ENCODE measurements around the gene PHF21B. TPM values are rescaled to one million over a fixed set of nuclear protein-coding genes. Genes with fewer than 3 reads are reported as not detected.

PHF21B gene
- total RNA-seq, 1 experiment from 2014 or later, result 4.5 TPM

GRCh38 chr22:44998296-44998695 lies 11.5 kb downstream of the PHF21B start:
- intact Hi-C loops (cut with micrococcal nuclease; ENCODE audit: unreplicated experiment), result no loop called here
- in situ Hi-C loops (cut with HindIII; ENCODE audit: low pct_unique_long_range_greater_than_20kb, low sequenced_read_pairs), result no loop called here
- POLR2A ChIA-PET, result no interaction called here
- TF ChIP-seq CTCF (IDR thresholded peaks at IDR 0.05) (no peak), REST (IDR thresholded peaks at IDR 0.05; ENCODE audit: insufficient read depth in 1 of 2, low read depth in 2 of 2, low read length in 1 of 2) (no peak), POLR2AphosphoS5 (IDR thresholded peaks at IDR 0.05; ENCODE audit: low read depth, low read length) (no peak), TCF7L2 (IDR thresholded peaks at IDR 0.05; ENCODE audit: low read depth, low read length) (no peak), SIN3A (IDR thresholded peaks at IDR 0.05; ENCODE audit: borderline replicate concordance, insufficient read depth, low read depth, low read length) (no peak)
- Histone ChIP-seq H3K36me3 (ENCODE audit: control insufficient read depth, insufficient read depth, low read length) (no peaks in the 10 kb centered on the region), H3K4me1 (ENCODE audit: control insufficient read depth, insufficient read depth, low read length) (no peaks in the 10 kb centered on the region), H3K27ac (ENCODE audit: low read length) (no peak overlapping the region), H3K27me3 (ENCODE audit: control insufficient read depth, insufficient read depth, low read length) (no peaks in the 10 kb centered on the region), H3K9me3 (ENCODE audit: control insufficient read depth, insufficient read depth, low read depth, low read length) (no peaks in the 10 kb centered on the region), H3K4me3 (ENCODE audit: low read depth in 2 of 2, low read length in 2 of 2) (no peak overlapping the region)
- ATAC-seq, result no peak
- no peak for DNase-seq (ENCODE audit: low read depth, low spot score)
- CTCF ChIA-PET, result no interaction called here
- BruUV-seq (replicated peaks), result no TSS peak

- TF ChIP-seq REST (IDR thresholded peaks at IDR 0.05; ENCODE audit: insufficient read depth in 1 of 2, low read depth in 2 of 2, low read length in 1 of 2) (no peak), CTCF (IDR thresholded peaks at IDR 0.05) (no peak), POLR2AphosphoS5 (IDR thresholded peaks at IDR 0.05; ENCODE audit: low read depth, low read length) (no peak)
- Histone ChIP-seq H3K9me3 (ENCODE audit: control insufficient read depth, insufficient read depth, low read depth, low read length) (no peaks in the 10 kb centered on the region), H3K4me1 (ENCODE audit: control insufficient read depth, insufficient read depth, low read length) (no peaks in the 10 kb centered on the region), H3K4me3 (ENCODE audit: low read depth in 2 of 2, low read length in 2 of 2) (no peak overlapping the region), H3K27me3 (ENCODE audit: control insufficient read depth, insufficient read depth, low read length) (no peaks in the 10 kb centered on the region), H3K36me3 (ENCODE audit: control insufficient read depth, insufficient read depth, low read length) (no peaks in the 10 kb centered on the region), H3K27ac (ENCODE audit: low read length) (no peak overlapping the region)
- in situ Hi-C loops (cut with HindIII; ENCODE audit: low pct_unique_long_range_greater_than_20kb, low sequenced_read_pairs), result no loop called here
- ChIA-PET CTCF (no interaction called here), POLR2A (no interaction called here)
- intact Hi-C loops (cut with micrococcal nuclease; ENCODE audit: unreplicated experiment), result no loop called here
- DNase-seq (ENCODE audit: low read depth, low spot score), result no peak
- no peak for ATAC-seq
- BruUV-seq (replicated peaks), result no TSS peak
These were observed 12.7 kb downstream of the PHF21B start for GRCh38 chr22:44997060-44997459.
